GM18498 (cell line): ENCODE results near the gene RASGEF1C.

ENCODE experiments used
- ATAC-seq: cut with Tn5 transposase; IDR thresholded peaks from one replicate; pipeline ENCODE4 v1.9.1; 2021; ENCODE audit warnings: mild to moderate bottlenecking, moderate library complexity; ENCODE audit not compliant: unreplicated experiment

RASGEF1C gene

GRCh38 chr5:180160789-180161188 is 48.2 kb downstream of the RASGEF1C start:
- ATAC-seq: no peak

- ATAC-seq: no peak
Observed at GRCh38 chr5:180160215-180160614, 48.8 kb downstream of the RASGEF1C start.

- ATAC-seq: no peak
Observed at GRCh38 chr5:180159756-180160155, 49.3 kb downstream of the RASGEF1C start.

- ATAC-seq: no peak
Observed at GRCh38 chr5:180157866-180158265, 51.1 kb downstream of the RASGEF1C start.

- no peak for ATAC-seq
Observed at GRCh38 chr5:180156141-180156540, 52.9 kb downstream of the RASGEF1C start.

GRCh38 chr5:180155365-180155926 is 53.6 kb downstream of the RASGEF1C start:
- no peak for ATAC-seq

GRCh38 chr5:180154821-180155364 is 54.1 kb downstream of the RASGEF1C start:
- ATAC-seq: no peak

- ATAC-seq: no peak
Observed at GRCh38 chr5:180153991-180154390, 55.0 kb downstream of the RASGEF1C start.

GRCh38 chr5:180153099-180153498 is 55.9 kb downstream of the RASGEF1C start:
- ATAC-seq: no peak

- ATAC-seq: no peak
Observed at GRCh38 chr5:180143656-180144364, 65.2 kb downstream of the RASGEF1C start.

- ATAC-seq: no peak
Observed at GRCh38 chr5:180142824-180143610, 66.0 kb downstream of the RASGEF1C start.

- no peak for ATAC-seq
Observed at GRCh38 chr5:180142021-180142765, 66.8 kb downstream of the RASGEF1C start.

- ATAC-seq: no peak
Observed at GRCh38 chr5:180141068-180141660, 67.8 kb downstream of the RASGEF1C start.

GRCh38 chr5:180140571-180140970 is 68.4 kb downstream of the RASGEF1C start:
- no peak for ATAC-seq

GRCh38 chr5:180140079-180140554 is 68.9 kb downstream of the RASGEF1C start:
- no peak for ATAC-seq

- no peak for ATAC-seq
Observed at GRCh38 chr5:180139731-180140055, 69.3 kb downstream of the RASGEF1C start.

GRCh38 chr5:180138976-180139730 is 69.9 kb downstream of the RASGEF1C start:
- no peak for ATAC-seq

- no peak for ATAC-seq
Observed at GRCh38 chr5:180138214-180138975, 70.6 kb downstream of the RASGEF1C start.
